CD4-positive, alpha-beta T cell (primary cell): Measurements from ENCODE around the gene TEX9. TPM values are rescaled to one million over a fixed set of nuclear protein-coding genes. Genes with fewer than 3 reads are reported as not detected.

Experiments used
- ATAC-seq: fragments of 200-7000 bp; cut with Tn5 transposase; one replicate; pipeline ENCODE4 v1.10.0; 2022; ENCODE audit warnings: mild to moderate bottlenecking; ENCODE audit not compliant: poor library complexity
- CTCF ChIA-PET: fragments of 350-600 bp; sonication (Branson Sonifier 250); formaldehyde crosslinking; loops from one replicate; lab custom pipeline; 2021; ENCODE audit warnings: antibody characterized with exemption, inconsistent platforms; lab: Charles Lee
- POLR2A ChIA-PET: fragments of 350-600 bp; sonication (Branson Sonifier 250); formaldehyde crosslinking; loops from one replicate; lab custom pipeline; 2021; ENCODE audit warnings: antibody characterized with exemption, inconsistent platforms; lab: Charles Lee
- DNase-seq, 14 experiments: peaks; one replicate each; pipeline ENCODE4 v3.0.0-alpha.2; 2013 to 2020; ENCODE audit warnings: mixed read lengths in 2 of 14
- H3K27ac ChIP-seq, 2 donors: one replicate each; pipeline versions ENCODE4 v1.5.1 to v1.7.0; 2013; ENCODE audit warnings: low read length in 2 of 2, low read depth in 1 of 2, mild to moderate bottlenecking in 1 of 2
- H3K27me3 ChIP-seq, 2 experiments: 1 replicate in 1 of 2; 2 replicates in 1 of 2; pipeline versions ENCODE4 v1.6.1 to v1.7.0; 2013; ENCODE audit warnings: low read length in 2 of 2, control low read depth in 1 of 2, mild to moderate bottlenecking in 1 of 2, moderate library complexity in 1 of 2; ENCODE audit not compliant: insufficient read depth in 2 of 2, control insufficient read depth in 1 of 2
- H3K36me3 ChIP-seq: one replicate; pipeline ENCODE4 v1.6.1; 2013; ENCODE audit warnings: low read length, control low read depth; ENCODE audit not compliant: insufficient read depth
- H3K4me1 ChIP-seq: one replicate; pipeline ENCODE4 v1.6.1; 2013; ENCODE audit warnings: low read length, control low read depth; ENCODE audit not compliant: insufficient read depth
- H3K4me3 ChIP-seq: one replicate; pipeline ENCODE4 v1.5.1; 2013; ENCODE audit warnings: mild to moderate bottlenecking, low read length, moderate library complexity
- H3K9me3 ChIP-seq, 2 experiments: 1 replicate in 1 of 2; 2 replicates in 1 of 2; pipeline versions ENCODE4 v1.6.1 to v1.7.0; 2013; ENCODE audit warnings: low read length in 2 of 2, mild to moderate bottlenecking in 2 of 2, control low read depth in 1 of 2, moderate library complexity in 1 of 2; ENCODE audit not compliant: control insufficient read depth in 1 of 2, insufficient read depth in 1 of 2
- H3K27ac Mint-ChIP-seq: one replicate; pipeline ENCODE4 v1.8.0; 2020; ENCODE audit warnings: mixed read lengths
- H3K27me3 Mint-ChIP-seq: one replicate; pipeline ENCODE4 v1.8.0; 2021; ENCODE audit warnings: mixed read lengths
- H3K36me3 Mint-ChIP-seq: one replicate; pipeline ENCODE4 v1.8.0; 2021; ENCODE audit warnings: low read depth, mixed read lengths
- H3K4me1 Mint-ChIP-seq: one replicate; pipeline ENCODE4 v1.8.0; 2021; ENCODE audit warnings: low read depth, mixed read lengths
- H3K4me3 Mint-ChIP-seq: one replicate; pipeline ENCODE4 v1.8.0; 2020; ENCODE audit warnings: mild to moderate bottlenecking, mixed read lengths
- H3K9me3 Mint-ChIP-seq: one replicate; pipeline ENCODE4 v1.8.0; 2020; ENCODE audit warnings: mixed read lengths
- intact Hi-C, 2 experiments: fragments of 100-400 bp; cut with DNase I in 1 of 2; cut with micrococcal nuclease in 1 of 2; formaldehyde crosslinking; loops; one replicate each; pipeline versions ENCODE4 v1.15.1 to v1.9.0; 2023 to 2025; cut with DNase I, micrococcal nuclease
- total RNA-seq, 174 experiments: library from RNA in 2 of 174; stranded (reverse) in 2 of 174; gene quantifications; one replicate each; pipeline ENCODE4 v1.2.3 and lab custom pipeline; 2021 to 2026
- TF ChIP-seq, protein P1 (sequence below): fragments of 200-600 bp; IDR thresholded peaks from one replicate; pipeline ENCODE4 v1.8.0; 2022; ENCODE audit warnings: antibody characterized with exemption, mild to moderate bottlenecking

The TEX9 gene
- total RNA-seq, 2 experiments from 2014 or later, result 1.3 to 1.6 TPM

DNA sequence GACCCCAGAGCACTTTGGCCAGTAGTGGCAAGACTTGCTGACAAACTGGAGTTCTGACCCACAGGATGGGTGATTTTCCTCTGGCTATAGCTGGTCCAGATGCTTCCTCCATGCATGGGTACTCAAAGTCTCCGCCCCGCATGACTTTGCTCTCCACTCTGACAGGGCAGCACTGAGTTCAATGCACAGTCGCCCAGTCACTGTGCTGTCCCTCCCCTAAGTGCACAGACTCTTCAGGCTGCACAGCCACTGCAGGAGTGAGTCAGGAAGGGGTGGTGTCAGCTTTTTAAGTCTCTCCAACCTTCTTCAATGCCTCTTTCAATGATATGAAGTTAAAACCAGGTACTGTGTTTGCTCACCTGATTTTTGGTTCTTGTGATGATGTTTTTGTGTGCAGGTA lies 17.8 kb downstream of the TEX9 start:
- TF ChIP-seq, protein P1, sequence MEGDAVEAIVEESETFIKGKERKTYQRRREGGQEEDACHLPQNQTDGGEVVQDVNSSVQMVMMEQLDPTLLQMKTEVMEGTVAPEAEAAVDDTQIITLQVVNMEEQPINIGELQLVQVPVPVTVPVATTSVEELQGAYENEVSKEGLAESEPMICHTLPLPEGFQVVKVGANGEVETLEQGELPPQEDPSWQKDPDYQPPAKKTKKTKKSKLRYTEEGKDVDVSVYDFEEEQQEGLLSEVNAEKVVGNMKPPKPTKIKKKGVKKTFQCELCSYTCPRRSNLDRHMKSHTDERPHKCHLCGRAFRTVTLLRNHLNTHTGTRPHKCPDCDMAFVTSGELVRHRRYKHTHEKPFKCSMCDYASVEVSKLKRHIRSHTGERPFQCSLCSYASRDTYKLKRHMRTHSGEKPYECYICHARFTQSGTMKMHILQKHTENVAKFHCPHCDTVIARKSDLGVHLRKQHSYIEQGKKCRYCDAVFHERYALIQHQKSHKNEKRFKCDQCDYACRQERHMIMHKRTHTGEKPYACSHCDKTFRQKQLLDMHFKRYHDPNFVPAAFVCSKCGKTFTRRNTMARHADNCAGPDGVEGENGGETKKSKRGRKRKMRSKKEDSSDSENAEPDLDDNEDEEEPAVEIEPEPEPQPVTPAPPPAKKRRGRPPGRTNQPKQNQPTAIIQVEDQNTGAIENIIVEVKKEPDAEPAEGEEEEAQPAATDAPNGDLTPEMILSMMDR, result no peak
- H3K4me3 Mint-ChIP-seq, result no peak overlapping the region
- H3K4me3 ChIP-seq, result no peak overlapping the region
- H3K9me3 ChIP-seq, result peaks cover 0 to 6% of the 10 kb centered on the region in 2 experiments
- H3K27me3 Mint-ChIP-seq, result peaks cover 8% of the 10 kb centered on the region
- POLR2A ChIA-PET, result no interaction called here
- ATAC-seq, result no peak
- H3K36me3 Mint-ChIP-seq, result no peaks in the 10 kb centered on the region
- intact Hi-C loops, result no loop called here
- peaks cover 20% of the 10 kb centered on the region for H3K9me3 Mint-ChIP-seq
- no peaks in the 10 kb centered on the region for H3K27me3 ChIP-seq
- CTCF ChIA-PET, result no interaction called here
- no peak overlapping the region for H3K27ac Mint-ChIP-seq
- no peaks in the 10 kb centered on the region for H3K4me1 ChIP-seq
- no peaks in the 10 kb centered on the region for H3K4me1 Mint-ChIP-seq
- no peak overlapping the region for H3K27ac ChIP-seq
- DNase-seq, result no peak
- no peaks in the 10 kb centered on the region for H3K36me3 ChIP-seq

DNA sequence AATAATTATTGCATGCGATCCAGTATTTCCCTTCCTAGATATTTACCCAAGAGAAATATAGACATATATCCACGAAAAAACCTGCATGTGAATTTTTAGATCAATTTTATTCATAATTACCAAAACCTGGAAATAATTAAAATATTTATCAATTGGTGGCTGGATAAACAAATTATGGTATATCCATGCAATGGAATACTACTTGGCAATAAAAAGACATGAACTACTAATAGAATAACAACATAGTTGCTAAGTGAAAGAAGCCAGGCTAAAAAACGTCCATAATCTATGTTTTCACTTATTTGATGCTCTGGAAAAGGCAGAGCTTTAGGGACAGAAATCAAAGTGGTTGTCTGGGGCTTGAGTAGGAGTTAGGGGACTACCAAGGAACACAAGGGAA lies 20.7 kb downstream of the TEX9 start:
- DNase-seq (no peak), ATAC-seq (no peak)
- H3K9me3 Mint-ChIP-seq, result peaks cover 3% of the 10 kb centered on the region
- no peak overlapping the region for H3K4me3 Mint-ChIP-seq
- H3K27ac ChIP-seq, result no peak overlapping the region
- H3K4me1 Mint-ChIP-seq, result no peaks in the 10 kb centered on the region
- H3K27ac Mint-ChIP-seq, result no peak overlapping the region
- H3K36me3 Mint-ChIP-seq, result no peaks in the 10 kb centered on the region
- H3K9me3 ChIP-seq, result peaks cover 0 to 6% of the 10 kb centered on the region in 2 experiments
- TF ChIP-seq, protein P1, result no peak
- no peaks in the 10 kb centered on the region for H3K27me3 ChIP-seq
- H3K4me1 ChIP-seq, result no peaks in the 10 kb centered on the region
- no peaks in the 10 kb centered on the region for H3K36me3 ChIP-seq
- POLR2A ChIA-PET, result interaction anchor here (0.6 kb wide), 1 partner anchor 1055 kb away, joined by 3 read pairs; no protein-coding TSS in a partner anchor
- H3K4me3 ChIP-seq, result no peak overlapping the region
- H3K27me3 Mint-ChIP-seq, result no peaks in the 10 kb centered on the region
- CTCF ChIA-PET, result no interaction called here
- intact Hi-C loops, result no loop called here

DNA sequence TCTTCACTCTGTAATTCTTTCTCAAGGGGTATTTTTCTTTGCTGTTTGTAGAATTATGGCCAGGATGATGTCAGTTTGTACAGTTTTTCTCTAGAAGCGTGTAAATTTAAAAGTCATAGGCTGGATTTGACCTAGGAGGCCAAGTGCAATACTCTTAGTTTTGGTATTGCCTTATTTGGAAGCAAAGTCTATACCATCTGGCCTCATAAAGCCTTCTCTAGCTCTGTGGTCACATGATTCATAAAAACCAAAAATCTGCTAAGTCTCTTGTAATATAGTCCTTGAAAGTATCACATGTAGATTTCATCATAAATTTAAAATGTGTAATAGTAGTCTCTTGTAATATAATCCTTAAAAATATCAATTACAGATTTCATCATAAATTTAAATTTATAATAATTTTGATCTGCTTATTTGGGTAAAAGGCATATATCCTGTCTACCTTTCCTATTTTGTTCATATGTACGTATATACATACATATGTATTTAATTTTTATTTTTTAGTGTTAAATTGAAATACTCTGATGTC lies 25.6 kb downstream of the TEX9 start:
- CTCF ChIA-PET, result no interaction called here
- Histone ChIP-seq H3K4me1 (no peaks in the 10 kb centered on the region), H3K9me3 (no peaks in the 10 kb centered on the region), H3K27me3 (no peaks in the 10 kb centered on the region), H3K36me3 (no peaks in the 10 kb centered on the region), H3K4me3 (no peak overlapping the region), H3K27ac (no peak overlapping the region)
- no peaks in the 10 kb centered on the region for H3K9me3 Mint-ChIP-seq
- no peaks in the 10 kb centered on the region for H3K27me3 Mint-ChIP-seq
- POLR2A ChIA-PET, result no interaction called here
- TF ChIP-seq, protein P1, result no peak
- ATAC-seq (no peak), DNase-seq (no peak)
- no peak overlapping the region for H3K27ac Mint-ChIP-seq
- intact Hi-C loops, result no loop called here
- H3K4me3 Mint-ChIP-seq, result no peak overlapping the region
- no peaks in the 10 kb centered on the region for H3K36me3 Mint-ChIP-seq
- H3K4me1 Mint-ChIP-seq, result no peaks in the 10 kb centered on the region
